GM23248 (cell line): ENCODE measurements around the gene ST3GAL2. TPM values are rescaled to one million over a fixed set of nuclear protein-coding genes. Genes with fewer than 3 reads are reported as not detected.

Experiments
- DNase-seq: peaks from one replicate; pipeline ENCODE4 v3.0.0-alpha.2; 2015
- H2AFZ ChIP-seq: fragments of 200-600 bp; sonication (generic); 2 replicates; pipeline ENCODE4 v1.6.1; 2016; ENCODE audit warnings: antibody characterized with exemption
- H3F3A ChIP-seq: fragments of 200-600 bp; sonication (generic); 2 replicates; pipeline ENCODE4 v1.6.1; 2016; ENCODE audit warnings: mild to moderate bottlenecking, antibody characterized with exemption, mixed run types; ENCODE audit not compliant: insufficient read depth
- H3K27ac ChIP-seq: fragments of 200-600 bp; sonication (generic); 2 replicates; pipeline ENCODE4 v1.5.1; 2016; ENCODE audit warnings: mild to moderate bottlenecking
- H3K27me3 ChIP-seq: fragments of 200-600 bp; sonication (generic); replicated peaks from 2 replicates; pipeline ENCODE4 v1.6.1; 2016; ENCODE audit warnings: mild to moderate bottlenecking; ENCODE audit not compliant: insufficient read depth
- H3K36me3 ChIP-seq: fragments of 200-600 bp; sonication (generic); 2 replicates; pipeline ENCODE4 v1.6.1; 2016; ENCODE audit warnings: low read depth, mild to moderate bottlenecking
- H3K4me1 ChIP-seq: fragments of 200-600 bp; sonication (generic); 2 replicates; pipeline ENCODE4 v1.6.1; 2016; ENCODE audit warnings: mild to moderate bottlenecking; ENCODE audit not compliant: insufficient read depth
- H3K4me2 ChIP-seq: fragments of 200-600 bp; sonication (generic); one replicate; pipeline ENCODE4 v1.6.1; 2016; ENCODE audit warnings: mild to moderate bottlenecking; ENCODE audit not compliant: unreplicated experiment
- H3K4me3 ChIP-seq: fragments of 200-600 bp; sonication (generic); 2 replicates; pipeline ENCODE4 v1.5.1; 2016; ENCODE audit warnings: mild to moderate bottlenecking
- H3K79me2 ChIP-seq: fragments of 200-600 bp; sonication (generic); 2 replicates; pipeline ENCODE4 v1.6.1; 2016; ENCODE audit warnings: mild to moderate bottlenecking; ENCODE audit not compliant: insufficient read depth
- H3K9ac ChIP-seq: fragments of 200-600 bp; sonication (generic); 2 replicates; pipeline ENCODE4 v1.6.1; 2016; ENCODE audit warnings: mild to moderate bottlenecking
- H3K9me2 ChIP-seq: fragments of 200-600 bp; sonication (generic); 2 replicates; pipeline ENCODE4 v1.6.1; 2016; ENCODE audit warnings: mixed run types, mild to moderate bottlenecking, moderate library complexity; ENCODE audit not compliant: insufficient read depth
- H3K9me3 ChIP-seq: fragments of 200-600 bp; sonication (generic); one replicate; pipeline ENCODE4 v1.6.1; 2017; ENCODE audit warnings: low read depth
- H4K20me1 ChIP-seq: fragments of 200-600 bp; sonication (generic); 2 replicates; pipeline ENCODE4 v1.6.0; 2016; ENCODE audit not compliant: insufficient read depth
- EZH2 ChIP-seq: fragments of 200-600 bp; sonication (generic); IDR thresholded peaks from 2 replicates; pipeline ENCODE4 v1.6.1; 2018; ENCODE audit warnings: antibody characterized with exemption, mild to moderate bottlenecking; ENCODE audit not compliant: insufficient read depth, poor library complexity, severe bottlenecking
- EZH2phosphoT487 ChIP-seq: fragments of 200-600 bp; sonication (generic); IDR thresholded peaks from 2 replicates; pipeline ENCODE4 v1.6.1; 2018; ENCODE audit warnings: antibody characterized with exemption, moderate library complexity, mild to moderate bottlenecking, low read depth; ENCODE audit not compliant: insufficient read depth
- WGBS, 2 experiments: methylation state at CpG; one replicate each; pipeline ENCODE4 v1.1.6; 2015 to 2017; ENCODE audit warnings: low lambda C conversion rate in 2 of 2, low coverage in 1 of 2; ENCODE audit errors: missing lambda C conversion rate in 2 of 2; 5-methylcytosine and 5-hydroxymethylcytosine counted together
- in situ Hi-C: fragments of 300-500 bp; cut with MboI; formaldehyde crosslinking; loops from 2 replicates; pipeline ENCODE4 v1.15.0; 2020
- polyA plus RNA-seq: library from polyadenylated mRNA; unstranded; fragments of >200 nt; fragmentation: Nextera tagmentation; extraction: Ambion mirVana; gene quantifications from 2 replicates; pipeline ENCODE4 v1.2.1, GENCODE V29; 2016
- total RNA-seq: library from RNA; depleted of rRNA; stranded (reverse); fragments of >200 nt; shearing (Covaris generic); gene quantifications from 2 replicates; pipeline ENCODE4 v1.2.3, GENCODE V29; 2014

ST3GAL2 gene
- total and polyA plus RNA-seq, 2 experiments from 2014 or later = 10.8 to 32.5 TPM

GRCh38 chr16:70430667-70431536, 8.0 kb downstream of the ST3GAL2 start:
- TF ChIP-seq EZH2phosphoT487 (no peak), EZH2 (no peak)
- Histone ChIP-seq H3K27ac (no peak overlapping the region), H3K4me1 (peaks cover 37% of the 10 kb centered on the region), H3K27me3 (no peaks in the 10 kb centered on the region), H3K9me3 (no peaks in the 10 kb centered on the region), H3F3A (peaks cover 34% of the 10 kb centered on the region), H3K4me2 (no peak overlapping the region), H2AFZ (no peak overlapping the region), H3K4me3 (no peak overlapping the region), H3K9ac (no peak overlapping the region), H3K79me2 (peaks cover 91% of the 10 kb centered on the region), H3K36me3 (no peaks in the 10 kb centered on the region), H4K20me1 (no peaks in the 10 kb centered on the region; the same call in 1 of the 2 replicates), H3K9me2 (no peaks in the 10 kb centered on the region)
- peak; percentile 12 for DNase-seq
- 70 to 72% methylated on average over 10 to 11 of the region's 11 CpGs for WGBS, 2 experiments
- in situ Hi-C loops = no loop called here

- peaks cover 34% of the 10 kb centered on the region for H3K4me1 ChIP-seq
- 95 to 97% methylated on average over 5 of the region's 5 CpGs for WGBS, 2 experiments
- in situ Hi-C loops = no loop called here
Observed at GRCh38 chr16:70429888-70430666, 8.8 kb downstream of the ST3GAL2 start.

GRCh38 chr16:70428178-70428998, 10.5 kb downstream of the ST3GAL2 start:
- Histone ChIP-seq H3K27me3 (no peaks in the 10 kb centered on the region), H3K4me3 (0 out of 2 replicates have a peak overlapping the region, but pooled peaks have one; percentile 6), H2AFZ (0 out of 2 replicates have a peak overlapping the region, but pooled peaks have one; percentile 7), H3K9me2 (no peaks in the 10 kb centered on the region), H3K4me1 (peaks cover 27% of the 10 kb centered on the region), H3K9ac (peak overlapping the region; percentile 43), H3F3A (peaks cover 23% of the 10 kb centered on the region; the same call in 1 of the 2 replicates), H3K4me2 (peak overlapping the region; percentile 83), H4K20me1 (no peaks in the 10 kb centered on the region; the same call in 1 of the 2 replicates), H3K79me2 (peaks cover 93% of the 10 kb centered on the region), H3K27ac (peak overlapping the region; percentile 49), H3K36me3 (no peaks in the 10 kb centered on the region), H3K9me3 (no peaks in the 10 kb centered on the region)
- peak; percentile 96 for DNase-seq
- TF ChIP-seq EZH2 (no peak), EZH2phosphoT487 (no peak)
- in situ Hi-C loops = no loop called here
- 19 to 22% methylated on average over 9 of the region's 9 CpGs for WGBS, 2 experiments

More at GRCh38 chr16:70429888-70430666, 8.8 kb downstream of the ST3GAL2 start:
- H3F3A ChIP-seq = peaks cover 34% of the 10 kb centered on the region
- H3K79me2 ChIP-seq = peaks cover 91% of the 10 kb centered on the region
- TF ChIP-seq EZH2phosphoT487 (no peak), EZH2 (no peak)
- no peaks in the 10 kb centered on the region for H3K9me3 ChIP-seq
- no peak for DNase-seq
- no peaks in the 10 kb centered on the region for H3K9me2 ChIP-seq
- H3K27me3 ChIP-seq = no peaks in the 10 kb centered on the region
- no peaks in the 10 kb centered on the region for H3K36me3 ChIP-seq
- H3K9ac ChIP-seq = no peak overlapping the region
- no peaks in the 10 kb centered on the region; the same call in 1 of the 2 replicates for H4K20me1 ChIP-seq
- no peak overlapping the region for H3K4me3 ChIP-seq
- no peak overlapping the region for H2AFZ ChIP-seq
- no peak overlapping the region for H3K4me2 ChIP-seq
- no peak overlapping the region for H3K27ac ChIP-seq

- H3K4me1 ChIP-seq = peaks cover 20% of the 10 kb centered on the region
- no peak overlapping the region for H2AFZ ChIP-seq
- H3K27ac ChIP-seq = 0 out of 2 replicates have a peak overlapping the region, but pooled peaks have one; percentile 13
- WGBS, 2 experiments = 35 to 40% methylated on average over 4 of the region's 4 CpGs
- no peaks in the 10 kb centered on the region; the same call in 1 of the 2 replicates for H4K20me1 ChIP-seq
- no peaks in the 10 kb centered on the region for H3K9me3 ChIP-seq
- no peak overlapping the region for H3K4me3 ChIP-seq
- TF ChIP-seq EZH2phosphoT487 (no peak), EZH2 (no peak)
- H3K27me3 ChIP-seq = no peaks in the 10 kb centered on the region
- DNase-seq = no peak
- H3K79me2 ChIP-seq = peaks cover 93% of the 10 kb centered on the region
- no peaks in the 10 kb centered on the region for H3K36me3 ChIP-seq
- H3K4me2 ChIP-seq = peak overlapping the region; percentile 69
- H3K9ac ChIP-seq = no peak overlapping the region
- in situ Hi-C loops = no loop called here
- no peaks in the 10 kb centered on the region for H3K9me2 ChIP-seq
- H3F3A ChIP-seq = peaks cover 18% of the 10 kb centered on the region; the same call in 1 of the 2 replicates
Observed at GRCh38 chr16:70427786-70428177, 11.1 kb downstream of the ST3GAL2 start.
